Measurements from ENCODE around the gene SPHK1.

Gene SPHK1

DNA sequence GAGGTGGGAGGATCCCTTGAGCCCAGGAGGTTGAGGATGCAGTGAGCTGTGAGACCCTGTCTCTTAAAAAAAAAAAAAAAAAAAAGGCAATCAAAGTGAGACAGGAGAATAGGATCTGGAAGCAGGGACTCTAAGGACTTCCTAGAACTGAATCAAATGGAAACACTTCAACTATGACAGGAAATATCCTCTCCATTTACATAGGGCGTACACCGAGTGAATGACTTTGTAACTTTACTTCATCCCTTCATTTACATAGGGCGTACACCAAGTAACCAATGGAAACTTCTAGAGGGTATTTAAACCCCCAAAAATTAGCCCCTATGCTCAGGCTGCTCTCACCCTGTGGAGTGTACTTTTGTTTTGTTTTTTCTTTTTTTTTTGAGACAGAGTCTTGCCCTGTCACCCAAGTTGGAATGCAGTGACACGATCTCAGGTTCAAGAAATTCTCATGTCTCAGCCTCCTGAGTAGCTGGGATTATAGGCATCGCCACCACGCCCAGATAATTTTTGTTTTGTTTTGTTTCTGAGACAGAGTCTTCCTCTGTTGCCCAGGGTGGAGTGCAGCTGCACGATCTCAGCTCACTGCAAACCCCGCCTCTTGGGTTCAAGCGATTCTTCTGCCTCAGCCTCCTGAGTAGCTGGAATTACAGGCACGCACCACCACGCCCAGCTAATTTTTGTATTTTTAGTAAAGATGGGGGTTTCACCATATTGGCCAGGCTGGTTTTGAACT lies 21.1 kb upstream of the SPHK1 start:
- DNase-seq: no peak

DNA sequence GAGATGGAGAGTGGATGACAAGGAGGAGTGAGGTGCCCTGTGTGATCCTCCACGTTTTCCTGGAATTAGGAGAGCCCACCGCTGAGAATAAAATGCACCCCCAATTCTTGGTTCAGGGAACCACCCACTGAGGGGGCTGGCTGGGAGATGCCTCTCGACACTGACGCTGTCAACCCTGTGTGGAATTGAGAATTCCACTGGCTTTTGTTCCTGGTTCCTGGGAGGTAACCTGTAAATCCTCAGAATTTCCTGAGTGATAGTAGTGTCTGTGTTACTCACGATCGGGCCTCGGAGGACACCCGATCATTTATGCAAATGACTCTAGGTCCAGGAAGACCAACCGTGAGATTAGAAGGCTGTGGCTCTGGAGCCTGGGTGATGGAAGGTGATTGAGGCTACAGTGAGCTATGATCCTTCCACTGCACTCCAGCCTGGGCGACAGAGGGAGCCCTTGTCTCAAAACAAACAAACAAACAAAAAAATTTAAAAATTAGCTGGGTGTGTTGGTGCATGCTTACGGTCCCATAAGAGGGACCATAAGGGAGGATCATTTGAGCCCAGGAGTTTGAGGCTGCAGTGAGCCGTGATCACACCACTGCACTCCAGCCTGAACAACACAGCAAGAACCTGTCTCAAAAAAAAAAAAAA lies 19.0 kb upstream of the SPHK1 start:
- DNase-seq: no peak

GRCh38 chr17:76366247-76366646 lies 18.2 kb upstream of the SPHK1 start:
- no peak for DNase-seq

DNA sequence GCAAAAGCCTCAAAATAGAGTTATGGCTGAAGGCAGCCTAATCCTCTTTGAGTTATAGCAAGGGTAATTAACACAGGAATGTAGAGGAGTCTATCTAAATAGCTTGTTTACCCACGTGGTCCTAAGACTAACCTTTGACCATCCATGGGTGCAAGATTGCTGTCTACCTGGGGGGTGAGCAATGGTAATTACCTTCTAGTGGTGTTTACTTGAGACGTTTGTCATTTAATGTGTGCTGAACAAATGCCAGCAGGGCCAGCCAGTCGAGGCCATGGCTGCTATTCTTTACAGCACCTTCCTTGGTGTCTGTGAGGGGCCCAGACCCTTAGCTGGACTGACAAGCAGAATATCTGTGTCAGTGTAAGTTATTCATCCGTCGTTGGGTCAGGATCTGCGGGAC lies 16.8 kb upstream of the SPHK1 start:
- DNase-seq: no peak

- no peak for DNase-seq
Observed at GRCh38 chr17:76368545-76368944, 15.9 kb upstream of the SPHK1 start.

DNA sequence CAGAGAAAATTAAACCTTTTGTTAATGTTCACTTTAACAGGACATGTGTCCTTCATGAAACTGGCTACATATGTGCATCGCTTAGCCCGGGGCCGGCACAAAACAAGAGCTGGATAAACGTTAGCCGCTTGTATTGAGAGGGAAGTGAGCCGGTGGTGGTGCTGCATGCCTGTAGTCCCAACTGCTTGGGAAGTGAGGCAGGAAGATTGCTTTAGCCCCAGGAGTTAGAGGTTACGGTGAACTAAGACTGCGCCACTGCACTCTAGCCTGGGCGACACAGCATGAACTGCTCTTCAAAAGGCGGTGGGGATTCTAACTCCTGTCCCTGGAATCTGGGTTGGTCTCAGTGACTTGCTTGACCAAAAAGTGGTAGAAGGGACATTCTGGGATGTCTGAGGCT lies 15.0 kb upstream of the SPHK1 start:
- DNase-seq: no peak

DNA sequence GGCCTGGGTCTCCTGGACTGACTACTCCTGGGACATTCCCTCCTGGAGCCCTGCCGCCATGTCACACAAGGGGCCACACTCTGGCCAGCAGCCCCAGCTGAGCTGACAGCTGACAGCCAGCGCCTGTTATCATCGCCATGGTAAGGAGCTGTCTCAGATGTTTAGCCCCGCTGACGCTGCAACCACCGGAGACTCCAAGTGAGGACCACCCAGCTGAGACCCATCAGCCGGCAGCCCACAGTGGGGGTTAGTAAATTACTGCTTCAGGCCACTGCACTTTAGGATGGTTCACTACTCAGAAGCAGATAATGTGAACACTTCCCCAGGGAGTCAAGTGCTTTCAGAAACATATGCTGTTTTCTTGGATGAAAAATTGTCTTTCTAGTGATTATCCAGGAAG lies 14.6 kb upstream of the SPHK1 start:
- no peak for DNase-seq

- DNase-seq: no peak
Observed at GRCh38 chr17:76370261-76370993, 14.0 kb upstream of the SPHK1 start.

DNA sequence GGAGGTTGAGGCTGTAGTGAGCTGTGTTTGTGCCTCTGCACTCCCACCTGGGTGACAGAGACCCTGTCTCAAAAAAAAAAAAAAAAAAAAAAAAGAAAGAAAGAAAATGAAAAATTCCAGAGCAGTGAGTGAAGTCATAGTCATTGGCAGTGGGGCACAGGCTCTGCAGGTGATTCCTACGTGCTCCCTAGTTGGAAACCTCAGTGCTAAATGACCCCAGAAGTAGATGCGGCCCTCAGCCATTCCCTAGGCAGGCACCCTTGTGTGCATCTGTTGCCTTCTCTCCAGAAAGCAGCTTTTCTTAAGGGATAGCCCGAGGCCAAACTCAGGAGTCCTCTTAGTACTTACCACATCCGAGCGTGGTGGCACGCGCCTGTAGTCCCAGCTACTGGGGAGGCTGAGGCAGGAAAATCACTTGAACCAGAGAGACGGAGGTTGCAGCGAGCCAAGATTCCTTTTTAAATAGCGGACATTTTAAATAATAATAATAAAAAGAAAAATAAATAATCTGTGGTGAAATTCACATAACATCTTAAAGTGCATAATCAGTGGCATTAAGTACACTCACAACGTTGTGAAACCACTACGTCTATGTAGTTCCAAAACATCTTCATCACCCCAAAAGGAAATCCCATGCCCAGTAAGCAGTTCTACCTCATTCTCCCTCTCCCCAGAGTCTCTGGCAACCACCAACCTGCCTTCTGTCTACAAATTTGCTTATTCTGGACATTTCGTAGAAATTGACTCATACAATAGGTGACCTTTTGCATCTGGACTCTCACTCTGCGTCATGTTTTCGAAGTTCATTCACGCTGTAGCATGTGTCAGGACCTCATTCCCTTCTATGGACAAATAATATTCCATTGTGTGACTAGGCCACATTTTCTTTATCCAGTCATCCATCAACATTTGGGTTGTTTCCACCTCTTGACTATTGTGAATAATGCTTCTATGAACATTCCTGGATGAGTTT lies 12.5 kb upstream of the SPHK1 start:
- no peak for DNase-seq

DNA sequence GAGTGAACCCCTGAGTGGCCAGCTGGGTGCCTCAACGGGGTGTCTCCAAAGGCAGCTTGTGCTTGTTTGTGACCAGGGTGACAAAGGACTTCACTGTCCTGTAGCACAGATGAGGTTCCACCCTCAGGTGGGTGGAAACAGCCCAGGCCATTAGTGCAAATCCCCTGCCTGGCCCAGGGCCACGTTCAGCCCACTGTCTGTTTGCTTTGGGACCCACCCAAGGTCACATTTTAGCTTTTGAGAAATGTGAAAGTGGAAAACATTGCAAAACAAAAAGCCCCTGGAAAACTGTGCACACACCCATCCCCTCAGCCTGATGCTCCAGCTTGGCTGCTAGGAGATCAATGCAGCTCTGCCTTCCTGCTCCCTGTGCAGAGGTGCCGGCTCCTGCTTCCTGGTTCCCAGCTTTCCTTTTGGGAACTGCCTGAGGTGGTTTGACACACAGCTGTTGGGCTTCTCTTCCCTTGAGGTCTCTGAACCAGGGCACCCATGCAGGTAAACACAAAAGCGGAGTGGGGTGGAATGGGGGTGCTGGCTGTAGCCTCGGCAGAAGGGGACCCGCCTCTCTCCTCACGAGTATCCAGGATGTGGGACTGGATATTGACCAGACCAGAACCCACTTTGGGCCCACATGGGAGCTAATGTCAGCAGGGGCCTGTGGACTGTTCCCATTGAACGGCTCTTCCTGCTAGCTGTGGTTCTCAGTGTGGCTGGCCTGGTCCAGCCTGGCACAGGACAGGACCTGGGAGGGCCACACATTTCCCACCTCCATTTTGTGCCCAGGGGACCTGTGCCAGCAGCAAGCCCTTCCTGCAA lies 7.9 kb upstream of the SPHK1 start:
- no peak for DNase-seq

DNA sequence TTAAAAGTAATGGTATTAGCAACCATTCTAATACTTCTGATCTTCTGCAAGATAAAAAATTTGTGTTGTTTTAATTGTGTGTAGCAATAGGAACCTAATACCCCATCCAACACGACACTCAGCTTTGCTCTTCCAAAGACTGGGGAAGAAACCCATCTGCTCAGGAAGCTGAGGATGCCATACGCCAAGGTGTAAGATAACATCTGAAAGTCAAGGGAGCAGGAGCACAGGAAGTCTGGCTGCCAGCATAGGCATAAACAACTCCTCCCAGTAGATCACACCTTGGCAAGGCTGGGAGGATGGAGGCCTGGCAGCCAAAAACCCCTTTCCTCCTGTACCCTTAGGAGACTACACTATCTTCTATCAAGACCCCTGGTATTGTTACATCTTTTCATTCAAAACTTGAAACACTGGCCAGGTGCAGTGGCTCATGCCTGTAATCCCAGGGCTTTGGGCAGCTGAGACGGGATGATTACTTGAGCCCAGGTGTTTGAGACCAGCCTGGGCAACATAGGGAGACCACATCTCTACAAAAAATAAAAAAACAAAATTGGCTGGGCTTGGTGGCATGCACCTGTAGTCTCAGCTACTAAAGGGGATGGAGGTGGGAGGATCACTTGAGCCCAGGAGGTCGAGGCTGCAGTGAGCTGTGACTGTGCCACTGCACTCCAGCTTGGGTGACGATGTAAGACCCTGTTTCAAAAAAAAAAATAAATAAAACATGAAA lies 5.7 kb upstream of the SPHK1 start:
- no peak for DNase-seq

DNA sequence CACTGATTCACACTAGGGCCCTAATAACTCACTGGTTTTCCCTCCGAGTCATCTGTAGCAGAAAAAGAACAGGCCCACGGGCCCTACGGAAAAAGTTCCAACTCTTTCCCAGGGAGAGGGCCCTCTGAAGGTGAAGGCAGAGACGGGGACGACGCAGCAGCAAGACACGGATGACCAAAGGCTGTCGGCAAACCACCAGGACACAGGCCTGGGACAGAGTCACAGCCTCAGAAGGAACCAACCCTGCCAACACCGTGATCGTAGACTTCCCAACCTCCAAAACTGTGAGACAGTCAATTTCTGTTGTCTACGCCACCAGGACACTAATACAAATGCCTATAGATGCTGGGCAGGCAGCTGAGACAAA lies 5.2 kb upstream of the SPHK1 start:
- no peak for DNase-seq

- DNase-seq: no peak
Observed at GRCh38 chr17:76379646-76380376, 4.6 kb upstream of the SPHK1 start.

DNA sequence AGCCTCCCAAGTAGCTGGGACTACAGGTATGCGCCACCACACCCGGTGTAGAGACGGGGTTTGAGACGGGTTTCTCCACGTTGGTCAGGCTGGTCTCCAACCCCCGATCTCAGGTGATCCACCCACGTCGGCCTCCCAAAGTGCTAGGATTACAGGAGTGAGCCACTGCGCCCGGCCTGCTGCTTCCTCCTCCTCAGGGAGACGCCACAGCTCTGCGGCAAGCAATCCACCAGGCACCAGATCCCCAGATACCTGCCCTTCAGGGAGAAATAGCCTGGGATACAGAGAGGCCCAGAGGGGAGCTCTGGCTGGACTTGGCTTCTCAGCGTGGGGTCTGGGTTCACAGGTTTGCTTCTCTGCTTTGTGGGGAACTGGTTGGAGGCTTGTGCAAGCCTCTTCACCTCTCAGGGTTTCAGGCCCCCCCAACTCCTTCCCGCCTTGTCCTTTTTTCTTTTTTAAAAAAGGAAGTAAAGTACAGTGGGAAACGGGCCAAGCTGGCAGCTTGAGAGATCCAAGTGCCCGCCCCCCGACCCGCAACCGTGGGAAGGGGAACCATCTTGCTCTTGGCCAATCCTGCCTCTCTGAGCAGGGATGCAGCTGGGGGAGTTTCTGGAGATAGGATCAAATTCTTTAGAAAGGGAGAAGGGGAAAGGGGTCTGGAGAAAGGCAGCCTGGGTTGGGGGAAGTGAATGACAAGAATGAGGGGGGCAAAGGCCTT lies 2.6 kb upstream of the SPHK1 start:
- no peak for DNase-seq

- no peak for DNase-seq
Observed at GRCh38 chr17:76382351-76382802, 2.0 kb upstream of the SPHK1 start.

GRCh38 chr17:76382803-76383545 lies 1.4 kb upstream of the SPHK1 start:
- no peak for DNase-seq

DNA sequence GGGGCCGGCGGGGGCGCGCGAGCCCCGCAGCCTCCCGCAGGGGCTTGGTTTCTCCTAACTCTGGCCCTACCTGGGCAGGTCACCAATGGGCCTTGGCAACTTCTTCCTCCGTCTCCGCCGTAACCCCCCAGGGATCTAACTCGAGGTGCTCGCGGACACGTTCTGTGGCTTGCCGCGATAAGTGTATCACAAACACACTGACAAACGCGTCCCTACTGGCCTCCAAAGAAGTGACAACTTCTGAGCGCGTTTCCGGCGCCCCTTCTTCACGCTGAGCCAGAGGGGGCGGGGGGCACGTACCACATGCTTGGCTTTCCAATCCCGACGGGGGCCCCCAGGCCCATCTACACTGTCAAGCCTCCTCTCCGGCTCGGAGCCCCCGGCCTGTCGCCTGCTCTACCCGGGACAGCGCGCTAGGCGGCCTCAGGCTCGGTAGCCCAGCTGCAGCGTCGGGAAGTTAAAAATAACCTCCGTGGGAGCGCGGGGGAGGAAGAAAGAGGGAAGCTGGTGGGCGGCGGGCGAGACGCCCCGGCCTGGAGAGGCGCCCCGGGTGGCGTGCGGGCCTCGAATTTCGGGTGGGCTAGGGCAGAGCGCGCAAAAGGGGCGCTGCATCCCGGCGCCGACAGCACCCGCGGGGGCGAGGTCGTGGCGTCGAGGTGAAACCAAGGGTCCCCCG lies 725 bp upstream of the SPHK1 start:
- no peak for DNase-seq
